DMS 273 treated with DMSO at 0.1 percent for 48 hours (cell line): Measurements from ENCODE around the gene GJB3.
"Not testable (repeated sequence)": the region's sequence is repeated elsewhere in the genome, so short reads cannot be mapped to it uniquely, and the experiment has no call there.

Experiments used
- DNase-seq: peaks from one replicate; lab custom pipeline; 2025; lab: John Stamatoyannopoulos, UW

GJB3 gene

GRCh38 chr1:34781071-34781843 is at the start of gene GJB3:
TSS of gene GJB3 (plus strand) at chr1:34781214. CDS start at chr1:34784763, 3,549 bp downstream.
- DNase-seq: no peak

- not testable (repeated sequence) for DNase-seq
These were observed 48.2 kb upstream of the GJB3 start for GRCh38 chr1:34732831-34733230.

- DNase-seq: no peak
These were observed 44.3 kb upstream of the GJB3 start for GRCh38 chr1:34736692-34737091.

- not testable (repeated sequence) for DNase-seq
These were observed 43.8 kb upstream of the GJB3 start for GRCh38 chr1:34737236-34737635.

GRCh38 chr1:34739613-34740012 is 41.4 kb upstream of the GJB3 start:
- DNase-seq: no peak

DNA sequence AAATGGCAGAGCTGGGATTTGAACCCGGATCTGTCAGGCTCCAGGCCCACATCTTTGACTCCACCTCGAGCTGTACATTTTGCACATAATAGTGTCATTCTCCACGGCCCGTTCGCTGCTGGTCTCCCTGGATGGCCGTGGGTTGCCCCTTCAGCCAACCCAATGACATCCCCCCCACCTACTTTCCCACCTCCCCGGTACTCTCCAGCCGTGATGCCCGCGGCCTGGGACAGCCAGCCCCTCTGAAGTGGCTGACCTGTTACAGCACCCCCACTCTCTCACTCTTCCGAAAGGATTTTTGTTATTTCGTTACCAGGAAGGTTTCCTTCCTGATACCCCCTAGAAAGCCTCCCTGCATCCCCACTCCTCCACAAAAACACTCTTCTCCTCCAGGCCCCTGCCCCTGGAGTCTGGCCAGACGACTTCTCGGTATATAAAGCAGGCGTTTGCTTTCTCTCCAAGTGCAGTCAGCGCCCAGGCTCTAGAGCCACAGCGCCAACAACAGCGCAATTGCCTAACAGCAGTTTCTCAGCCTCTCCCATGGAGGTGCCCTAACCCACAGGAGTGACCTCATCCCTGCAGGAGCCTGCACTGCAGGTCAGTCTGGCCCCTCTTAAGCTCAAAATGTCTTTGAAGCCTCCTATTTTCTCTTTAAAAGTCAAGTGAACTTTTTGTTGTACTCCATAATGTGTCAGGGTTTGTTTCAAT is 40.7 kb upstream of the GJB3 start:
- no peak for DNase-seq

DNA sequence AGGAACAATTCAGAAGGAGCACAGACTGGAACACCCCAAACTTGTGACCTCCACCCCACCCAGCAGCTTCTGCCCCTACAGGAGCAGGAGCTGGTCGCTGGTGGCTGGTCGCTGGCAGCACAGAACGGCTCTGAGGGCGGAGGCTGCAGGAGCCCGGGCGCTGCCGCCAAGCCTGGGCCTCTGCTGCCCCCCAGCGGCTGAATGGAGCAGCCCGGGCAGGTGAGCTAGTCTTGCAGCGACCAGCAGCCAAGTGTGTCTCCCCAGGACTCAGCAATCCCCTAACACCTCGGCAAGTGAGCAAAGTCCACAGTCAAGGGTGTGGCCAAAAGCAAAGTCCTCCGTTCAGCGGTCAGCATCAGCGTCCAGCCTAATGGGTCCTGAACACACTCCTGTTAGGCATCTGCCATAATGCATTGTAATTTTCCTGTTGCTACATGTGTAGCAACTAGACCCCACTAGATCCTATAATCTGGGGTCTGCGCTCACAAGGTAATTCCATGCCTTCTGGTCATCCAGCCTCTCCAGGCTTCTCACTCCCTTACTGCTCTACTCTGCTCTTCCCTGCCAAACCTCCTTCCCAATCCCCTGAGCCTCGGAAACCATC is 38.2 kb upstream of the GJB3 start:
- DNase-seq: peak; percentile 17

DNA sequence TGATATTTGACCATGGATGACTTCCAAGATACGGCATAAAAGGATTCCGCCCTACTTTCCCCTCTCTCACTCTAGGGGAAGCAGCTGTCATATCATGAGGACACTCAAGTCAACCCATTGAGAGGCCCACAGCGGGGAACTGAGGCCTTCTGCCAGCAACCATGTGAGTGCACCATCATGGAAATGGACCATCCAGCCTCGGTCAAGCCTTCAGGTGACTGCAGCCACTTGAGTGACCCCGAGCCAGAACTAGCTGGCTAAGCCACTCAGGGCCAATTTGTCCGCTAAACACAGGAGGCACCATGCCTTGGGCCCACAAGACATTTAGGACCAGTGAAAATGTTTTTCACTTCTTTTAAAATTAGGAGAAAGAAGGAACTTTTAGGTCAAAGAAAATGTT is 37.2 kb upstream of the GJB3 start:
- no peak for DNase-seq

DNA sequence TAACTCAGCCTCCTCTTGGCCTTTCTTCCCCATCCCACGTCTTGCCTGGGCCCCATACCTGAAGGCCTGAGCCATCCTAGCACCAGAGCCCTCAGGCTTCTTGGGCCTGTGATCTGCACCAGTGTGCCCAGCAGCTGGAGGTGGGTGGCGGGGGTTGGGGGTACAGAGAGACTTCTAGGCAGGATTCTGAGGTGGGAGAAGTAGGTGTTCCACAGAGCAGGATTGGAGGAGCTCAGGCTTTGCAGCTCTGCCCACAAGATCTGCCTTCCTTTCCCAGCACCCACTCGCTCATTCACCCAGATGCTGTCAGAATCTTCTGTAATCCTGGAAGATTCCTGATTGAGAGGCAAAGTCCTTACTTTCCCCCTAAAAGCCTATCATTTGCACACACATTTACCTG is 36.2 kb upstream of the GJB3 start:
- DNase-seq: no peak

GRCh38 chr1:34745666-34746065 is 35.3 kb upstream of the GJB3 start:
- no peak for DNase-seq

DNA sequence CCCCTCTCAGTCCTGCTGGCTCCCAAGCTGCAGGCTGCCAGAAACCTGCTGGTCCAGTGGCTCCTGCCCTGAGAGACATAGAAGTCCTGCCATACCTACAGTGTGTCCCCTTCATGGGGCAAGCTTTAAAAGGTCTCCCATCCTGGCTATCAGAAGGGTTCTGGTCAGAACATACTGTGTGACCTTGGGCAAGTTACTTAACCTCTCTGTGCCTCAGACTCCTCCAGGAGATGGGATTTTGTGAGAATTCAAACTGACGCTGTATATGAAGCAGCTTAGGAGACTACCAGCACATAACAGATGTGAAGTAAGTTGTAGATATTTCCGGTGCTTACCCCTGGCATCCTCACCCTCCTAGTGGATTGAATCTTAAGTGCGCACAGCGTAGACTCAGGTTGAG is 34.9 kb upstream of the GJB3 start:
- no peak for DNase-seq

DNA sequence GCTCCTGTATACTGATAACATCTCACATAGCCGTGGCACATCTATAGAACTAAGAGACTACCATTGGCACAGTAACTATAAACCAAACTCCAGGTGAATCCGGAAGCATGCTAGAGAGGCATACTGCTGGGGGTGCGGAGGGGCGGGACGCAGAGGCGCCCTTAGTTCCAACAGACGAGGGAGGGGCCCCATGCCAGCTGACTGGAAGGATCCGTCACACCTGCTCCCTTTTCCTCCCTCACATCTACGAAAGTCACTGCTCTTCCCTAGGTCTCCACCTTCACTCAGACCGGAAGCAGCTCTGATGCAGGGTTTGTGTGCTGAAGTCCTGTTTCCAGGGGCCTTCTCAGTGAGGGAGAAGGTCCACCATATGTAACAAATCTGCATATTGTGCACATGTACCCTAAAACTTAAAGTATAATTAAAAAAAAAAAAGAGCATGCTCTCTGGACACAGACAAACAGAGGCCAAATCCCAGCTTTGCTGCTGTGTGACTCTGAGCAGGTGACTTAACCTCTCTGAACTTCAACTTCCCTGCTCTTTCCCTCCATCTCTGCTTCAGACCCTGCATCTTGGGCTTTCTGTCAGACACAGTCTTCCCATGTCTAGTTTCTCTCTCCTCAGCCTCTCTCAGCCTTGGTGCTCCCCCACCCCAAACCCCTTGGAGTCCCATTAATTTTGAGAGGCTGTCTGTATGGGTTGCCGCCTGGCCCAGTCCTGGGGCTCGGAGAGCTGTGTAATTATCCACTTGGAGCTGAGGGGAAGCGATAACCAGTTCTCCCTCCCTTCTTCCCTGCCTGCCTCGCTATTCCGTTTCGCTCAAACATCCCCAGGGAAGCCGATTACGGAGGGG is 34.0 kb upstream of the GJB3 start:
- no peak for DNase-seq

GRCh38 chr1:34747638-34747941 is 33.4 kb upstream of the GJB3 start:
- DNase-seq: no peak

GRCh38 chr1:34749992-34750391 is 31.0 kb upstream of the GJB3 start:
- DNase-seq: no peak

DNA sequence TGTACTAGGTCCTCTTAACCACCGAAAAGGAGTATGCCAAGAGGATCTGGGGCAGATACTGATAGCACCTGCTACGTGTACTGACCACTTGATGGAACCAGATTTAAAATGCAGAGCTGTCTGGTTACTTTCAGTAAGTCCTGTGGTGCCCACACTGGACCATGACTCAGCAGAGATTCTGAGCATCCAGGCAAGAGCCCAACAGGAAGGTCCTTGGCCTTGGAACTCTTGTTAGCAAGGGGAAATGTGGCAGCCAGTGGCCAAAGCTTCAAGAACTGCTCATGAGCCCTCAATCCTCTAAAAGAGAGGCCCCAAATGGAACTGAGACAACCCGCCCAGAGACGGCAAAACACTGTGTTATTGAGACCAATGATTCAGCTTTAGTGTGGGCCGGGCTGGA is 30.4 kb upstream of the GJB3 start:
- no peak for DNase-seq

- no peak for DNase-seq
These were observed 27.9 kb upstream of the GJB3 start for GRCh38 chr1:34753163-34753562.

DNA sequence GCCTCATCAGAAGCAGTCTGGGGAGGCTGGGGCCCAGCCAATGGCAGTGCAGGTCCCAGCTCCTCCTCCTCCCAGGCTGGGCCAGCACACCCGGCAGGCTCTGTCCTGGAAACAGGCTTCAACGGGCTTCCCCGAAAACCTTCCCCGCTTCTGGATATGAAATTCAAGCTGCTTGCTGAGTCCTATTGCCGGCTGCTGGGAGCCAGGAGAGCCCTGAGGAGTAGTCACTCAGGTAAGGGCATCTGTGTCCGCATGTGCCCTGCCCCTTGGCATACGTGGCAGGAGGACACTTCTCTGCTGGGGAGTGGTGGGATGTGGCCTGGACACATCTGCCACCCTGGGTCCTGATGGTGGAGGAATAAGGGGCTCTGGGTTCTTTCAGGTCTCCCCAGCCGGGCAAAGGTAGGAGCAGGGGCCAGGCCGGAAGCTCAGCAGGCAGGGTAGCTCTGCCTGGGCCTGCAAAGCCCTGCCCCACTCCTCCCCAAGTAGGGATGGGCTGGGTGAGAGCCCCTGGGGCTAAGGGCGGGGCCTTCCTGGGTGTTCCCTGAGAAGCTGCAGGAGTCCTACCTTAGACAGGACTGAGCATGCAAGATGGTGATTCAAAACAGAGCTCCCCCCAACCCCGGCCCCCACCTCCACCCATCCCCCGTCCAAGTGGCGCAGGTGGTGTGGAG is 25.9 kb upstream of the GJB3 start, which contains the start of gene GJB5:
Gene GJB5 (plus strand): TSS at position 84 of the 674 bp plus-strand sequence. CDS start 2,284 bp downstream, outside the sequence.
- DNase-seq: no peak

DNA sequence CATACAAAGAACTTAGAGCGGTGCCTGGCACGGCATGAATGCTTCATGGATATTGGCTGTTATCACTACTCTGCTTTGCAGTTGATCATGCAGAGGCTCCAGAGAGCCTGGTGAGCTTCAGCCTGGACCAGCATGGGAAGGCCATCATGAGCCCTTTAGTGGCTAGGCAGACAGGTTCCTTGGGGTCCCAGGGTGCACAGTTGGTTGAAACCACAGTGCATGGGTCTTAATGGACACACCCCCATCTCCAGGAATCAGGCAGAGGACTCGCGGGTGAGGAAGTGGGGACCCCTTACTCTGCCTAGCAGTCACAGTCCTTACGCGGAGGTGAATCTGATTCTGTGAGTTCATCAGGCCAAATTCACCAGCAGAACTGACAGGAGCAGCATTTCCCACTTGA is 25.1 kb upstream of the GJB3 start:
- DNase-seq: no peak

- no peak for DNase-seq
These were observed 23.6 kb upstream of the GJB3 start for GRCh38 chr1:34757386-34757785.

DNA sequence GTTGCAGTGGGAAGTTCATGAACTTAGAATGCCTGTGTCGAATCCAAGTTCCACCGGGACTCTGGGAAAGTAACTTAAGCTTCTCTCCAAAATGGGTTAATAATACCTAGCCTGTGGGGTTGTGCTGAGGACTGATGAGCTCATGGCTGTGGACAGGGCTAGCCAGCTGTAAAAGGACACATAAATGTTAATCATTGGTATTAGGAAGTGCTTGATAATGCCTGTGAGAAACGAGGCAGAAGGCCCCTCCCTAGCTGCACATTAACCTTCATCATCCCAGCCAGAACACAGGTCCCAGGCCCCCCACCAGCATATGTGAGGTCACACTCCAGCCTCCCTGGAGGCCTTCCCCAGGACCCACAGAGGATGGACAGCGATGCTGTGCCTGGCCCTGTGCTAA is 22.3 kb upstream of the GJB3 start:
- no peak for DNase-seq

- DNase-seq: no peak
These were observed 21.3 kb upstream of the GJB3 start, which contains the start of gene GJB4 for GRCh38 chr1:34759503-34760357. TSS of gene GJB4 (plus strand) at chr1:34759740. CDS start at chr1:34761255, 1,515 bp downstream.
